ENCODE results near the gene PRXL2B. TPM values are rescaled to one million over a fixed set of nuclear protein-coding genes. Genes with fewer than 3 reads are reported as not detected.
A peak's percentile ranks its signal among the peaks of the same experiment; 100 is the strongest.

Gene PRXL2B
- total RNA-seq, 2 donors from 2014 or later: 6.4 to 6.8 TPM

DNA sequence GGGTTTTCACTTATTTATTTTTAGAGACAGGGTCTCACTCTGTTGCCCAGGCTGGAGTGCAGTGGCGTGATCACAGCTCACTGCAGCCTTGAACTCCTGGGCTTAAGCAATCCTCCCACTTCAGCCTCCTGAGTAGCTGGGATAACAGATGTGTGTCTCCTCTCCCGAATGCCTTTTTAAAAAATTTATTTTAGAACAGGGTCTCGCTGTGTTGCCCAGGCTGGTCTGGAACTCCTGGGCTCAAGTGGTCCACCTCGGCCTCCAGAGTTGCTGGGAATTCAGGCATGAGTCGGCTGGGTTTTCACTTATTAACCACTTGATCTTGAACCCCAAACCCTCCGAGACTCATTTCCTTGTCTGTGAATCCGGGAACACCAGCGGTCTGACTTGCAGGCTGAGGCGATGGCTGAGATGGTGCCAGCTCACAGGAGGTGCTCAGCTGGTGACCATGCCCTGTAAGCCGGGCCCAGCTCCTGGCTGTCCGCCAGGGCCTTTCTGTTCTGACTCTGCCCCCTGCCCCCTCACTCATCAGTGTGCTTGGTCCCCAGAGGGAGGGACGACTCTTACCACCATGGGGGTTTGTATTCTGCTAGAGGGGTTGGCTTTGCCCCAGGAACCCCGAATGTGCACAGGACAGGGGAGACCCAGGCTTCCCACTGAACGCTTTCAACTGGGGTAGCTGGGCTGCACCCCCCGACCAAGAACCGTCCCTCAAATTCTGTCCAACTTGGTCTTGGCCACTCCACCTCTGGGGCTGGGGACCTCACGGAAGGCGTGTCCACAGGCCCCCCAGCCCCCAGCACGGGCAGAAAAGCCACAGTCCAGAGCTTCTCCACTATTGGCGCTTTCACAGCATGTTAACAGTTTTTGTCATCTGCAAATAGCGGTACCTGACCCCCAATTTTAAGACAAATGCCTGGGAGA, 23.7 kb downstream of the PRXL2B start:
- no peak for TF ChIP-seq CTCF (IDR thresholded peaks at IDR 0.05)
- peak overlapping the region in 1 of 2 donors; percentile 3 for H3K4me3 ChIP-seq
- H3K4me1 ChIP-seq: peaks cover 0 to 8% of the 10 kb centered on the region in 2 donors
- peaks cover 0 to 18% of the 10 kb centered on the region in 2 donors for H3K9me3 ChIP-seq
- H3K27ac ChIP-seq: no peak overlapping the region
- no peaks in the 10 kb centered on the region for H3K27me3 ChIP-seq
- no peak for DNase-seq (ENCODE audit: low spot score)
- H3K36me3 ChIP-seq: no peaks in the 10 kb centered on the region

GRCh38 chr1:2611031-2611501, 24.5 kb downstream of the PRXL2B start:
- TF ChIP-seq CTCF (IDR thresholded peaks at IDR 0.05): no peak
- no peak for DNase-seq (ENCODE audit: low spot score)
- H3K36me3 ChIP-seq: no peaks in the 10 kb centered on the region
- peaks cover 0 to 25% of the 10 kb centered on the region in 2 donors for H3K9me3 ChIP-seq
- H3K4me1 ChIP-seq: peaks cover 0 to 8% of the 10 kb centered on the region in 2 donors
- H3K4me3 ChIP-seq: peak overlapping the region in 1 of 2 donors; percentile 3
- H3K27me3 ChIP-seq: no peaks in the 10 kb centered on the region
- no peak overlapping the region for H3K27ac ChIP-seq

DNA sequence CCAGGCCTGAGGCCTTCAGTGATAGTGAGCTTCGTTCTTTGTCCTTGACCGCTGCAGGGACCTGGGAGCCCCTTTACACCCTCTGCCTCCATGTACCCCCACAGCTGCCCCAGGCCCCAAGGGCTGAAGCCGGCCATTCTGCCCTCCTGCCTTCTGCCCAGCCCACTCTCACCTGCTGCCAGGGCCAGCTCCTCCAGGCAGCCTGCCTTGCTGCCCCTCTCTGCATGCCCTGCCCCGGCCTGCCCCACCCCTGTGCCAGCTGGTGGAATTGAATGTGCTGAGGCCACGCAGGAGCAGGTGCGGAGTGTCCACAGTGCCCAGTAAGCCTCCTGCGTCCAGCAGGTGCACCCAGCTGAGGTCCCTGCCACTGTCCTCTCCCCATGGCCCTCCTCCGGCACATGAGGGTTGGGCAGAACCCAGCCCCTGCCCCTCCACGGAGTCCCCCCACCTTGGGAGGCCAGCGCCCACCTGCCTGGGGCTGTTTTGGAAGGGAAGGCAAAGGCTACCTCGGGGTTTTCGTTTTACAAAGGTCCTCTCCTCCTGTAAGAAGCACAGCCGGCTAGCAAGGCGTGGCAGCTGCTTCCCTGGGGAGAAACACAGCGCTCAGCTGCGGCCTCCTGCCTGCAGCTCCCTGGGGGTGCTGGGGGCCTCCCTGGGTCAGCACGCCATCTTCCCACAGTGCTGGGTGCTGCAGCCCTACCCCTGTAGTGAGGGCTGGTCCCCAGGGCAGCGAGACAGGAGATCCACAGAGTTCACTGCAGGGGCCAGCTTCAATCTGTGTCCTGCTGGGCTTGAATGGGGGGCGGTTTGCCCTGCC, 25.3 kb downstream of the PRXL2B start:
- TF ChIP-seq CTCF (IDR thresholded peaks at IDR 0.05): no peak
- Histone ChIP-seq H3K27me3 (no peaks in the 10 kb centered on the region), H3K36me3 (no peaks in the 10 kb centered on the region), H3K4me3 (no peak overlapping the region), H3K9me3 (peaks cover 0 to 26% of the 10 kb centered on the region in 2 donors), H3K4me1 (peaks cover 0 to 8% of the 10 kb centered on the region in 2 donors), H3K27ac (no peak overlapping the region)
- DNase-seq (ENCODE audit: low spot score): no peak

DNA sequence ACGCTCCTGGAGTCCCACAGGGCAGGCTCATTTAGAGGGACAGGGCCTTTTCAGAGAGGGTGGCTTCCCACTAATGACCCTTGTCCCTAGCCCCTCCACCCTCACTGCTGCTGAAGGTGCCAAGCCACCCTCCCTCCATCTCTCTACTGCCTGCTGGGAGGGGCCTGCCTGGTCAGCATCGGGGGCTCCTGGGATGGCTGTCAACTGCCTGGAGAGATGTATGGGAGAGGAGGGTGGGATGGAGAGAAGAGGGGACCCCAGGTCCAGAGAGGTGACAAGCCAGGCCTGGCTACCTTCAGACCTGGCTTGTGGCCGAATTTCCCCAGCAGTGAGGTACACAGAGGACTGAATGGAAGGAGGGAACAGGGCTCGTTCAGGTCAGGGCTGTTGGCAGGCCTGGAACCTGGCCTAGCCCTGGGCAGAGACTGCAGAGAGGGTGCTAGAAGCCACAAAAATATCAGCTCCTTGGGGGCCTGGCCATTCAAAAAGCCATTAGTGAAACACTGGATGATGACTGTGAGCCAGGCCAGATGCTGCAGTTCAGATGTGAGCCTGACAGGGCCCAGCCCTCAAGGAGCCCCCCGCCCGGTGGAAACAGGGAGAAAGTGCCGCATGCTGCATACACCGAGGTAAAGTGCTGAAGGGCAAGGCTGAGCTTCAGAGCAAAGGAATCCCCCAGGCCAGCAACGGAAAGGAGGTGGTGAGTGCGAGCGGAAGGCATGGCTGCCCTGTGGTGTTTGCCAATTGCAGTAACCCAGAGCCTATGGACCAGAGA, 26.2 kb downstream of the PRXL2B start:
- Histone ChIP-seq H3K9me3 (peaks cover 0 to 26% of the 10 kb centered on the region in 2 donors), H3K36me3 (no peaks in the 10 kb centered on the region), H3K4me1 (peaks cover 0 to 8% of the 10 kb centered on the region in 2 donors), H3K27me3 (no peaks in the 10 kb centered on the region), H3K27ac (no peak overlapping the region), H3K4me3 (no peak overlapping the region)
- no peak for TF ChIP-seq CTCF (IDR thresholded peaks at IDR 0.05)
- DNase-seq (ENCODE audit: low spot score): no peak

- Histone ChIP-seq H3K36me3 (no peaks in the 10 kb centered on the region), H3K27ac (no peak overlapping the region), H3K4me1 (peaks cover 0 to 8% of the 10 kb centered on the region in 2 donors), H3K9me3 (peaks cover 0 to 26% of the 10 kb centered on the region in 2 donors), H3K27me3 (no peaks in the 10 kb centered on the region), H3K4me3 (no peak overlapping the region)
- no peak for DNase-seq (ENCODE audit: low spot score)
- no peak for TF ChIP-seq CTCF (IDR thresholded peaks at IDR 0.05)
Measured at GRCh38 chr1:2614145-2614544, 27.6 kb downstream of the PRXL2B start.
